Central memory CD8-positive, alpha-beta T cell (primary cell): ENCODE measurements around the gene PKN3.
"Not testable (repeated sequence)": the region's sequence is repeated elsewhere in the genome, so short reads cannot be mapped to it uniquely, and the experiment has no call there.

Source experiments
- ATAC-seq: fragments of 150-1000 bp; cut with Tn5 transposase; replicated peaks from 2 replicates; pipeline ENCODE4 v1.10.0; 2022; ENCODE audit warnings: mild to moderate bottlenecking, moderate FRiP score, moderate number of reproducible peaks; ENCODE audit not compliant: poor library complexity, severe bottlenecking; ENCODE audit errors: extremely low read depth
- DNase-seq, 2 donors: peaks; one replicate each; pipeline ENCODE4 v3.0.0; 2021; ENCODE audit warnings: low spot score in 2 of 2
- H3K27ac Mint-ChIP-seq: one replicate; pipeline ENCODE4 v1.8.0; 2022; ENCODE audit warnings: low read depth, mild to moderate bottlenecking, moderate library complexity, mixed read lengths
- H3K27me3 Mint-ChIP-seq: one replicate; pipeline ENCODE4 v1.8.0; 2022; ENCODE audit warnings: mixed read lengths
- H3K36me3 Mint-ChIP-seq: one replicate; pipeline ENCODE4 v1.8.0; 2022; ENCODE audit warnings: mild to moderate bottlenecking, moderate library complexity, mixed read lengths; ENCODE audit not compliant: insufficient read depth
- H3K4me1 Mint-ChIP-seq: one replicate; pipeline ENCODE4 v1.8.0; 2022; ENCODE audit warnings: mixed read lengths
- H3K4me3 Mint-ChIP-seq: one replicate; pipeline ENCODE4 v1.8.0; 2022; ENCODE audit warnings: mild to moderate bottlenecking, moderate library complexity, mixed read lengths
- H3K9me3 Mint-ChIP-seq: one replicate; pipeline ENCODE4 v1.8.0; 2022; ENCODE audit warnings: mixed read lengths

PKN3 gene

GRCh38 chr9:128702445-128702948, at the start of gene PKN3:
Gene PKN3, plus strand, starts transcription at chr9:128702503. Its CDS starts 413 bp downstream, at chr9:128702916.
- ATAC-seq (peak; percentile 90), DNase-seq (peak; percentile 77 to 89)
- peaks cover 11% of the 10 kb centered on the region for H3K36me3 Mint-ChIP-seq
- H3K9me3 Mint-ChIP-seq, result no peaks in the 10 kb centered on the region
- peak within 1 kb of the TSS; percentile 56 for H3K27ac Mint-ChIP-seq
- H3K27me3 Mint-ChIP-seq, result no peaks in the 10 kb centered on the region
- peaks cover 19% of the 10 kb centered on the region for H3K4me1 Mint-ChIP-seq
- peak within 1 kb of the TSS; percentile 87 for H3K4me3 Mint-ChIP-seq

- no peaks in the 10 kb centered on the region for H3K9me3 Mint-ChIP-seq
- H3K36me3 Mint-ChIP-seq, result peaks cover 5% of the 10 kb centered on the region
- ATAC-seq (no peak), DNase-seq (no peak)
- H3K27ac Mint-ChIP-seq, result no peak overlapping the region
- H3K4me1 Mint-ChIP-seq, result no peaks in the 10 kb centered on the region
- H3K4me3 Mint-ChIP-seq, result no peak overlapping the region
- H3K27me3 Mint-ChIP-seq, result no peaks in the 10 kb centered on the region
Observed at GRCh38 chr9:128653908-128654307, 48.4 kb upstream of the PKN3 start.

GRCh38 chr9:128654481-128654880, 47.8 kb upstream of the PKN3 start:
- Mint-ChIP-seq H3K4me3 (peak overlapping the region; percentile 87), H3K27me3 (no peaks in the 10 kb centered on the region), H3K27ac (no peak overlapping the region), H3K36me3 (peaks cover 5% of the 10 kb centered on the region), H3K9me3 (no peaks in the 10 kb centered on the region), H3K4me1 (no peaks in the 10 kb centered on the region)
- DNase-seq (no peak), ATAC-seq (no peak)

GRCh38 chr9:128656416-128657343, 45.6 kb upstream of the PKN3 start, which contains the start of gene DYNC2I2:
Gene DYNC2I2, minus strand, starts transcription at chr9:128656847. Its CDS starts 121 bp downstream, at chr9:128656726.
- H3K27ac Mint-ChIP-seq, result peak within 1 kb of the TSS; percentile 96
- peak within 1 kb of the TSS; percentile 87 for H3K4me3 Mint-ChIP-seq
- H3K36me3 Mint-ChIP-seq, result peaks cover 5% of the 10 kb centered on the region
- H3K4me1 Mint-ChIP-seq, result no peaks in the 10 kb centered on the region
- ATAC-seq, result peak; percentile 96
- no peaks in the 10 kb centered on the region for H3K27me3 Mint-ChIP-seq
- DNase-seq, result peak; percentile 92
- no peaks in the 10 kb centered on the region for H3K9me3 Mint-ChIP-seq

- Mint-ChIP-seq H3K27me3 (no peaks in the 10 kb centered on the region), H3K4me1 (no peaks in the 10 kb centered on the region), H3K9me3 (no peaks in the 10 kb centered on the region), H3K4me3 (peak overlapping the region; percentile 87), H3K27ac (peak overlapping the region; percentile 96), H3K36me3 (peaks cover 5% of the 10 kb centered on the region)
- ATAC-seq (no peak), DNase-seq (no peak)
Observed at GRCh38 chr9:128657344-128657704, 45.0 kb upstream of the PKN3 start.

GRCh38 chr9:128657796-128658195, 44.5 kb upstream of the PKN3 start:
- Mint-ChIP-seq H3K4me3 (no peak overlapping the region), H3K27me3 (no peaks in the 10 kb centered on the region), H3K4me1 (no peaks in the 10 kb centered on the region), H3K27ac (no peak overlapping the region), H3K36me3 (peaks cover 5% of the 10 kb centered on the region), H3K9me3 (no peaks in the 10 kb centered on the region)
- DNase-seq (no peak), ATAC-seq (no peak)

GRCh38 chr9:128666481-128666941, 35.8 kb upstream of the PKN3 start:
- not testable (repeated sequence) for DNase-seq, H3K27ac Mint-ChIP-seq, ATAC-seq, H3K9me3 Mint-ChIP-seq, H3K4me1 Mint-ChIP-seq, H3K36me3 Mint-ChIP-seq, H3K27me3 Mint-ChIP-seq, H3K4me3 Mint-ChIP-seq

GRCh38 chr9:128669786-128670185, 32.5 kb upstream of the PKN3 start:
- no peaks in the 10 kb centered on the region for H3K9me3 Mint-ChIP-seq
- no peak overlapping the region for H3K4me3 Mint-ChIP-seq
- no peaks in the 10 kb centered on the region for H3K36me3 Mint-ChIP-seq
- H3K4me1 Mint-ChIP-seq, result no peaks in the 10 kb centered on the region
- H3K27me3 Mint-ChIP-seq, result no peaks in the 10 kb centered on the region
- no peak overlapping the region for H3K27ac Mint-ChIP-seq
- no peak for ATAC-seq
- DNase-seq, result no peak

- no peak for ATAC-seq
- peak overlapping the region; percentile 46 for H3K27ac Mint-ChIP-seq
- DNase-seq, result no peak
- no peaks in the 10 kb centered on the region for H3K4me1 Mint-ChIP-seq
- peaks cover 4% of the 10 kb centered on the region for H3K36me3 Mint-ChIP-seq
- no peaks in the 10 kb centered on the region for H3K27me3 Mint-ChIP-seq
- H3K4me3 Mint-ChIP-seq, result no peak overlapping the region
- no peaks in the 10 kb centered on the region for H3K9me3 Mint-ChIP-seq
Observed at GRCh38 chr9:128675382-128675781, 26.9 kb upstream of the PKN3 start.

- Mint-ChIP-seq H3K4me1 (no peaks in the 10 kb centered on the region), H3K27ac (no peak overlapping the region)
Observed at GRCh38 chr9:128677794-128678193, 24.5 kb upstream of the PKN3 start.

GRCh38 chr9:128683340-128684064, 18.8 kb upstream of the PKN3 start:
- H3K27me3 Mint-ChIP-seq, result no peaks in the 10 kb centered on the region
- H3K27ac Mint-ChIP-seq, result peak overlapping the region; percentile 99
- DNase-seq, result no peak
- H3K36me3 Mint-ChIP-seq, result peaks cover 10% of the 10 kb centered on the region
- no peaks in the 10 kb centered on the region for H3K9me3 Mint-ChIP-seq
- peak overlapping the region; percentile 92 for H3K4me3 Mint-ChIP-seq
- ATAC-seq, result peak; percentile 31
- H3K4me1 Mint-ChIP-seq, result peaks cover 45% of the 10 kb centered on the region

More at GRCh38 chr9:128677794-128678193, 24.5 kb upstream of the PKN3 start:
- Mint-ChIP-seq H3K36me3 (peaks cover 4% of the 10 kb centered on the region), H3K9me3 (no peaks in the 10 kb centered on the region), H3K27me3 (no peaks in the 10 kb centered on the region), H3K4me3 (no peak overlapping the region)
- ATAC-seq (no peak), DNase-seq (no peak)

GRCh38 chr9:128684065-128684324, 18.3 kb upstream of the PKN3 start:
- H3K4me3 Mint-ChIP-seq, result peak overlapping the region; percentile 92
- no peak for ATAC-seq
- peaks cover 11% of the 10 kb centered on the region for H3K36me3 Mint-ChIP-seq
- peaks cover 45% of the 10 kb centered on the region for H3K4me1 Mint-ChIP-seq
- no peak for DNase-seq
- peak overlapping the region; percentile 99 for H3K27ac Mint-ChIP-seq
- no peaks in the 10 kb centered on the region for H3K27me3 Mint-ChIP-seq
- H3K9me3 Mint-ChIP-seq, result no peaks in the 10 kb centered on the region
